Ascending aorta (tissue), 2 donors: ENCODE results near the gene ATP6V0E2. TPM values are rescaled to one million over a fixed set of nuclear protein-coding genes. Genes with fewer than 3 reads are reported as not detected.
"Not testable (repeated sequence)": the region's sequence is repeated elsewhere in the genome, so short reads cannot be mapped to it uniquely, and the experiment has no call there.

Experiments
- DNase-seq, 2 donors: peaks; one replicate each; pipeline ENCODE4 v3.0.0-alpha.2; 2019; ENCODE audit warnings: low spot score in 2 of 2
- H3K27ac ChIP-seq, 2 donors: fragments of 200-600 bp; sonication (generic); one replicate each; pipeline ENCODE4 v1.5.1; 2016 to 2017; ENCODE audit warnings: mild to moderate bottlenecking in 1 of 2
- H3K27me3 ChIP-seq: fragments of 200-600 bp; sonication (generic); one replicate; pipeline ENCODE4 v1.5.1; 2017
- H3K36me3 ChIP-seq, 2 donors: fragments of 200-600 bp; sonication (generic); one replicate each; pipeline ENCODE4 v1.5.1; 2016
- H3K4me1 ChIP-seq, 2 donors: fragments of 200-600 bp; sonication (generic); one replicate each; pipeline ENCODE4 v1.5.1; 2016 to 2017; ENCODE audit warnings: mild to moderate bottlenecking in 1 of 2
- H3K4me3 ChIP-seq, 2 donors: fragments of 200-600 bp; sonication (generic); one replicate each; pipeline ENCODE4 v1.5.1; 2016 to 2017; ENCODE audit warnings: mild to moderate bottlenecking in 1 of 2
- H3K9me3 ChIP-seq, 2 donors: fragments of 200-600 bp; sonication (generic); one replicate each; pipeline ENCODE4 v1.5.1; 2016
- intact Hi-C: fragments of 100-400 bp; cut with DNase I; formaldehyde crosslinking; loops from one replicate; pipeline ENCODE4 v1.15.1; 2023
- total RNA-seq: library from RNA; depleted of rRNA; stranded (reverse); fragments of >200 nt; gene quantifications from one replicate; pipeline ENCODE4 v1.1.0, GENCODE V29; 2016
- TF ChIP-seq, protein P1 (sequence below), 3 experiments: fragments of 200-600 bp in 2 of 3; fragments of 450-650 bp in 1 of 3; sonication (generic) in 2 of 3; IDR thresholded peaks; one replicate each; pipeline ENCODE4 v1.5.1; 2016 to 2019; ENCODE audit warnings: antibody characterized with exemption in 3 of 3, mild to moderate bottlenecking in 1 of 3, moderate library complexity in 1 of 3

ATP6V0E2 gene
- total RNA-seq, 1 donor from 2014 or later = 29.5 TPM

DNA sequence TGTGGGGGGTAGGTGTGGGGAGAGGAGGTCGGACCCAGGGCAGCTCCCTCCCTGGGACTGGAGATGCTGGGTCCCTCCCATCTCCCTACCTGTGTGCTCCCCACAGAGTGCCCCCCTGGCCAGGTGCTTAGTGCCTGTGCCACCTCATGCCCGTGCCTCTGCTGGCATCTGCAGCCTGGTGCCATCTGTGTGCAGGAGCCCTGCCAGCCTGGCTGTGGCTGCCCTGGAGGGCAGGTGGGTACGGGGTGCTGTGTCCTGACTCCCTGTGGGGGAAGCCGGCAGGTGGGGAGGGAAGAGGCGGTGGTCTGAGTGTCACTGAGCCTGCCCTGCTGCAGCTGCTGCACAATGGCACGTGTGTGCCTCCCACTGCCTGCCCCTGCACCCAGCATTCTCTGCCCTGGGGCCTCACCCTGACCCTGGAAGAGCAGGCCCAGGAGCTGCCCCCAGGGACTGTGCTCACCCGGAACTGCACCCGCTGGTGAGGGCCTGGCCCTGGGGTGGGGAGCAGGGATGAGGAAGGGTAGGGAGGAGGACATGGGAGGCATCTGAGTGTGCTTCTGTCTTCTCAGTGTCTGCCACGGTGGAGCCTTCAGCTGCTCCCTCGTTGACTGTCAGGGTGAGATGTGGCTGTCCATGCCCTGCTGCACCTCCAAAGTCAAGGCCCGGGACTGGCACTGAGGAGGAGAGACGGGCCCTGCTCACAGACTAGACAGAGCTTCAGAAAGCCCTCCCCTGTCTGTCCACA, 47.3 kb upstream of the ATP6V0E2 start:
- no peak overlapping the region for H3K4me3 ChIP-seq
- intact Hi-C loops = no loop called here
- H3K36me3 ChIP-seq = no peaks in the 10 kb centered on the region
- no peak for DNase-seq
- no peaks in the 10 kb centered on the region for H3K4me1 ChIP-seq
- H3K9me3 ChIP-seq = no peaks in the 10 kb centered on the region
- no peaks in the 10 kb centered on the region for H3K27me3 ChIP-seq
- no peak overlapping the region for H3K27ac ChIP-seq
- TF ChIP-seq, protein P1, sequence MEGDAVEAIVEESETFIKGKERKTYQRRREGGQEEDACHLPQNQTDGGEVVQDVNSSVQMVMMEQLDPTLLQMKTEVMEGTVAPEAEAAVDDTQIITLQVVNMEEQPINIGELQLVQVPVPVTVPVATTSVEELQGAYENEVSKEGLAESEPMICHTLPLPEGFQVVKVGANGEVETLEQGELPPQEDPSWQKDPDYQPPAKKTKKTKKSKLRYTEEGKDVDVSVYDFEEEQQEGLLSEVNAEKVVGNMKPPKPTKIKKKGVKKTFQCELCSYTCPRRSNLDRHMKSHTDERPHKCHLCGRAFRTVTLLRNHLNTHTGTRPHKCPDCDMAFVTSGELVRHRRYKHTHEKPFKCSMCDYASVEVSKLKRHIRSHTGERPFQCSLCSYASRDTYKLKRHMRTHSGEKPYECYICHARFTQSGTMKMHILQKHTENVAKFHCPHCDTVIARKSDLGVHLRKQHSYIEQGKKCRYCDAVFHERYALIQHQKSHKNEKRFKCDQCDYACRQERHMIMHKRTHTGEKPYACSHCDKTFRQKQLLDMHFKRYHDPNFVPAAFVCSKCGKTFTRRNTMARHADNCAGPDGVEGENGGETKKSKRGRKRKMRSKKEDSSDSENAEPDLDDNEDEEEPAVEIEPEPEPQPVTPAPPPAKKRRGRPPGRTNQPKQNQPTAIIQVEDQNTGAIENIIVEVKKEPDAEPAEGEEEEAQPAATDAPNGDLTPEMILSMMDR (IDR thresholded peaks at IDR 0.05) = no peak

DNA sequence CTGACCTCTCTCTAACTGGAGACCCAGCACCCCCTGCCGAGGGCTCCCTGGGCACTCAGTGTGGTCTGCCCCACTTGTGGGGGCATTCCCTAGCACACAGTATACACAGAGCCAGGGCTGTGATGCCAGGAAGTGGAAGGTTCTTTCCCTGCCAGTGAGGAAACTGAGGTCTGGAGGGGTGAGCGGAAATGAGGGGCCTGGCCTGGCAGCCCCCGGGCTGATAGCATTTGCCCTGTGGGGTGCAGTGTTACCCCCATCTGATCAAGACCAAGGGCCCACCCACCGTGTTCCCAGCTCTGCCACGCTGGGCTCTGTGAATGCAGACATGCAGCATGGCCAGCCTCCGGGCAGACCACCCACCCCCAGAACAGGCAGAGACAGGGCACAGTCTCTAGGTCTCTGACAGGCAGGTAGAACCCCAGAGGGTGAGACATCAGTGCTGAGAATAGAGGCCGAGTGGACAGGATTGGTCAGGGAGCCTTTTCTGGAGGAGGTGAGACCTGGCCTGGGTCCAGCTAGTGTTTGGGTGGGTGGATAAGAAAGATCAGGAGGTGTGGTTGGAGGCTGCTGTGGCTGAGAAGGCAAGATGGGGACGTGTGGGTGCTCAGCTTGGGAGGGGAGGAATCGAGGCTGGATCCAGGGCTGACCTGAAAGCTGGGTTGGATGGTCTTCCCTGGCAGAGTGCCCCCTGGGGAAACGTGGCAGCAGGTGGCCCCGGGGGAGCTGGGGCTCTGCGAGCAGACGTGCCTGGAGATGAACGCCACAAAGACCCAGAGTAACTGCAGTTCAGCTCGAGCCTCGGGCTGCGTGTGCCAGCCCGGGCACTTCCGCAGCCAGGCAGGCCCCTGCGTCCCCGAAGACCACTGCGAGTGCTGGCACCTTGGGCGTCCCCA, 46.4 kb upstream of the ATP6V0E2 start:
- Histone ChIP-seq H3K27ac (no peak overlapping the region), H3K4me1 (no peaks in the 10 kb centered on the region), H3K9me3 (no peaks in the 10 kb centered on the region), H3K27me3 (no peaks in the 10 kb centered on the region), H3K36me3 (no peaks in the 10 kb centered on the region), H3K4me3 (no peak overlapping the region)
- intact Hi-C loops = no loop called here
- no peak for DNase-seq
- TF ChIP-seq, protein P1 (IDR thresholded peaks at IDR 0.05) = no peak

DNA sequence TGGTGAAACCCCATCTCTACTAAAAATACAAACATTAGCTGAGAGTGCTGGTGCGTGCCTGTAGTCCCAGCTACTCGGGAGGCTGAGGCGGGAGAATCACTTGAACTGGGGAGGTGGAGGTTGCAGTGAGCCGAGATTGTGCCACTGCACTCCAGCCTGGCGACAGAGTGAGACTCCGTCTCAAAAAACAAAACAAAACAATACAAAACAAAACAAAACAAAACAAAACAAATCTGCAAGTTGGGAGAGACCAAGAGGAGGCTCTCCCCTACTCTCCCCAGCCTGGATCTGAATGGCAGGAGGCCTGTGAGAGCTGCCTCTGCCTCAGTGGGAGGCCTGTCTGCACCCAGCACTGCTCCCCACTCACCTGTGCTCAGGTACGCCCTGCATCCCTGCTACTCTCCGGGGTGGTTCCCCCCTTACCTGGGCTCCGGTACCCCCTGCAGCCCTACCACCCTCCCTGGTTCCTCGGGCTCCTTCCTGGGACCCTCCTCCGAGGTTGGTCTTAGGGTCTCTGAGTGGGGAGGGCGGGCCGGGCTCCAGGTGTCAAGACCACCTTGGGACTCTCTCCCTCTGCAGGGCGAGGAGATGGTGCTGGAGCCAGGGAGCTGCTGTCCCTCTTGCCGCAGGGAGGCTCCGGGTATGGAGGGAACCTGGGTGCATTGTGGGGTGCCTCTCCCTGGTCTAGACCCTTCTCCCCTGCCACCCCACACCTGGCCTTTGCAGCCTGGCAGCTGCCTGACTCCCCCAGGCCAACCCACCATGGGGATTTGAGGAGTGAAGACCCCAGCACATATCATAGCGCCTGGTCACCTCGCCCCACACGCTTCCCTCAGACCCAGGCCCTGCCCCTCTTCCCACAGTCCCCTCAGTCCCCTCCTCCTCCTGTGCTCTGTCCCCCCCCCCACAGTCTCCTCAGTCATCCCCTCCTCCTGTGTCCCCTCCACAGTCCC, 45.1 kb upstream of the ATP6V0E2 start:
- H3K4me1 ChIP-seq = no peaks in the 10 kb centered on the region
- no peaks in the 10 kb centered on the region for H3K27me3 ChIP-seq
- no peaks in the 10 kb centered on the region for H3K9me3 ChIP-seq
- DNase-seq = no peak
- intact Hi-C loops = no loop called here
- H3K27ac ChIP-seq = no peak overlapping the region
- H3K36me3 ChIP-seq = no peaks in the 10 kb centered on the region
- TF ChIP-seq, protein P1 (IDR thresholded peaks at IDR 0.05) = no peak
- no peak overlapping the region for H3K4me3 ChIP-seq

DNA sequence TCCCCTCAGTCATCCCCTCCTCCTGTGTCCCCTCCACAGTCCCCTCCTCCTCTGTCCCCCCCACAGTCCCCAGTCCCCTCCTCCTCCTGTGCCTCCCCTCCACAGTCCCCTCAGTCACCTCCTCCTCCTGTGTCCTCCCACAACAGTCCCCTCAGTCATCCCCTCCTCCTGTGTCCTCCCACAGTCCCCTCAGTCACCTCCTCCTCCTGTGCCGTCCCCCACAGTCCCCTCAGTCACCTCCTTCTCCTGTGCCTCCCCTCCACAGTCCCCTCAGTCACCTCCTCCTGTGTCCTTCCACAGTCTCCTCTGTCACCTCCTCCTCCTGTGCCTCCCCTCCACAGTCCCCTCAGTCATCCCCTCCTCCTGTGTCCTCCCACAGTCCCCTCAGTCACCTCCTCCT, 43.2 kb upstream of the ATP6V0E2 start:
- H3K4me3 ChIP-seq, H3K4me1 ChIP-seq, H3K27me3 ChIP-seq, H3K36me3 ChIP-seq, H3K27ac ChIP-seq, H3K9me3 ChIP-seq, DNase-seq: not testable (repeated sequence)
- intact Hi-C loops = loop anchor here (10.0 kb wide), 2 partner anchors 546 to 1194 kb away; partner anchors contain the start of genes ABCB8 and ATG9B

DNA sequence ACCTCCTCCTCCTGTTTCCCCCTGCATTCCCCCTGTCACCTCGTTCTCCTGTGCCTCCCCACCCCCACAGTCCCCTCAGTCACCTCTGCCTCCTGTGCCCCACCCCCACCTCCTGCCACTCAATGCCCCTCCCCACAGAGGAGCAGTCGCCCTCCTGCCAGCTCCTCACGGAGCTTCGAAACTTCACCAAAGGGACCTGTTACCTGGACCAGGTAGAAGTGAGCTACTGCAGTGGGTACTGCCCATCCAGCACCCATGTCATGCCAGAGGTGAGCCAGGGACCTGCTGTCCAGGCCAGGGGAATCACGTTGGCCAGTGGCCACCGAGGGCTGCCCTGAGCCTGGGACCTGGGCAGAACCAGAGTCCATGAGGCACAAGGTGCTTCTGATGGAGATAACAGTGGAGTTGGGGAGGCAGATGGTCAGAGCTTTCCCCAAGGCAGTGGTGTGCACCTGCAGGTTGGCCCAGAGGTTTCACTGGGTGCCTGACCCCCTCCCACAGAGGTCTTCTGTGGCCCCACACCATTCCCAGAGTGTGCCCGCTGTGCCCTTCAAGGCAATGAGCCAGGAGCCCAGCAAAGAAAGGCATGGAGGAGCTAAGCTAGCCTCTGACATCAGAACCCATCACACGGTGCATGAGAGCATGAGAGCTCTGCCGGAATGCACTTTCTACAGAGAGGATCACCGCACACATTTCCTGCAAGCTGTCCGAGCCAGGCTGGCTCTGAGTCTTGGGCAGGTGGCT, 42.6 kb upstream of the ATP6V0E2 start:
- H3K27ac ChIP-seq = no peak overlapping the region
- H3K4me1 ChIP-seq = no peaks in the 10 kb centered on the region
- no peak for DNase-seq
- TF ChIP-seq, protein P1 (IDR thresholded peaks at IDR 0.05) = no peak
- no peaks in the 10 kb centered on the region for H3K36me3 ChIP-seq
- no peaks in the 10 kb centered on the region for H3K9me3 ChIP-seq
- no peak overlapping the region for H3K4me3 ChIP-seq
- H3K27me3 ChIP-seq = no peaks in the 10 kb centered on the region
- intact Hi-C loops = loop anchor here (10.0 kb wide), 2 partner anchors 546 to 1194 kb away; partner anchors contain the start of genes ABCB8 and ATG9B
